HG02759 (cell line): ENCODE measurements around the gene ERG.

ENCODE experiments used
- ATAC-seq: cut with Tn5 transposase; IDR thresholded peaks from one replicate; pipeline ENCODE4 v1.9.1; 2021; ENCODE audit warnings: mild to moderate bottlenecking, moderate library complexity; ENCODE audit not compliant: unreplicated experiment

The ERG gene

GRCh38 chr21:38500073-38500472 is 1.8 kb upstream of the ERG start:
- no peak for ATAC-seq

GRCh38 chr21:38499296-38499695 is 1.0 kb upstream of the ERG start:
- ATAC-seq = no peak

- ATAC-seq = no peak
Measured at GRCh38 chr21:38496224-38496623, 2.1 kb downstream of the ERG start.

GRCh38 chr21:38495696-38496095 is 2.6 kb downstream of the ERG start:
- no peak for ATAC-seq

- no peak for ATAC-seq
Measured at GRCh38 chr21:38495242-38495641, 3.0 kb downstream of the ERG start.

- ATAC-seq = no peak
Measured at GRCh38 chr21:38494703-38495102, 3.6 kb downstream of the ERG start.

GRCh38 chr21:38494251-38494642 is 4.0 kb downstream of the ERG start:
- no peak for ATAC-seq

- ATAC-seq = no peak
Measured at GRCh38 chr21:38493549-38494250, 4.6 kb downstream of the ERG start.

- no peak for ATAC-seq
Measured at GRCh38 chr21:38492007-38492406, 6.3 kb downstream of the ERG start.

- ATAC-seq = no peak
Measured at GRCh38 chr21:38491536-38491935, 6.7 kb downstream of the ERG start.

GRCh38 chr21:38490411-38491020 is 7.8 kb downstream of the ERG start:
- ATAC-seq = no peak

- no peak for ATAC-seq
Measured at GRCh38 chr21:38489729-38490128, 8.5 kb downstream of the ERG start.

- no peak for ATAC-seq
Measured at GRCh38 chr21:38489271-38489652, 9.0 kb downstream of the ERG start.

GRCh38 chr21:38488640-38489270 is 9.5 kb downstream of the ERG start:
- no peak for ATAC-seq

GRCh38 chr21:38487901-38488639 is 10.2 kb downstream of the ERG start:
- ATAC-seq = no peak

- no peak for ATAC-seq
Measured at GRCh38 chr21:38486706-38487105, 11.6 kb downstream of the ERG start.

- ATAC-seq = no peak
Measured at GRCh38 chr21:38486221-38486620, 12.1 kb downstream of the ERG start.

- ATAC-seq = no peak
Measured at GRCh38 chr21:38479641-38480525, 18.4 kb downstream of the ERG start.

- no peak for ATAC-seq
Measured at GRCh38 chr21:38478782-38479181, 19.5 kb downstream of the ERG start.

- ATAC-seq = no peak
Measured at GRCh38 chr21:38477226-38477625, 21.1 kb downstream of the ERG start.

GRCh38 chr21:38476385-38476784 is 21.9 kb downstream of the ERG start:
- ATAC-seq = no peak
